Measurements from ENCODE around the gene XCL1. TPM values are rescaled to one million over a fixed set of nuclear protein-coding genes. Genes with fewer than 3 reads are reported as not detected.

The XCL1 gene
- total RNA-seq, 8 experiments from 2014 or later: 0.19 to 0.38 (median 0.24) TPM; not detected in 4

GRCh38 chr1:168627370-168627769 lies 51.0 kb downstream of the XCL1 start:
- H3K4me3 ChIP-seq: no peak overlapping the region
- WGBS, 10 experiments: 88 to 100% (median 100%) methylated on average over 1 of the region's 1 CpG; no CpG with 5 or more reads in 3 of the 10 experiments
- H3K27ac ChIP-seq: no peak overlapping the region
- in situ Hi-C loops (cut with MboI; ENCODE audit: low pct_unique_long_range_greater_than_20kb in 2 of 9, low sequenced_read_pairs in 9 of 9, unreplicated experiment in 9 of 9): no loop called here
- no peaks in the 10 kb centered on the region for H3K4me1 ChIP-seq (replicated peaks in 1 of 2)
- no peak for ATAC-seq (replicated peaks in 6 of 8)

GRCh38 chr1:168628807-168629206 lies 52.4 kb downstream of the XCL1 start:
- no peak overlapping the region for H3K4me3 ChIP-seq
- peak in 5 of 8 experiments; percentile 44 to 97 (median 86) for ATAC-seq (replicated peaks in 6 of 8)
- no peaks in the 10 kb centered on the region for H3K4me1 ChIP-seq (replicated peaks in 1 of 2)
- in situ Hi-C loops (cut with MboI; ENCODE audit: low pct_unique_long_range_greater_than_20kb in 2 of 9, low sequenced_read_pairs in 9 of 9, unreplicated experiment in 9 of 9): no loop called here
- no peak overlapping the region for H3K27ac ChIP-seq

- no peak overlapping the region for H3K27ac ChIP-seq
- H3K4me3 ChIP-seq: no peak overlapping the region
- no peak for ATAC-seq (replicated peaks in 6 of 8)
- 13 to 100% (median 80%) methylated on average over 1 of the region's 1 CpG; no CpG with 5 or more reads in 1 of the 10 experiments for WGBS, 10 experiments
- in situ Hi-C loops (cut with MboI; ENCODE audit: low pct_unique_long_range_greater_than_20kb in 2 of 9, low sequenced_read_pairs in 9 of 9, unreplicated experiment in 9 of 9): no loop called here
- H3K4me1 ChIP-seq (replicated peaks in 1 of 2): no peaks in the 10 kb centered on the region
These were observed 53.1 kb downstream of the XCL1 start for GRCh38 chr1:168629466-168629865.

Other genes starting within 250 kb of the XCL1 start
- not detected for gene XCL2, start 32.6 kb upstream of the XCL1 start, total RNA-seq
- 10 to 100 TPM in 3 of 8 experiments, under 1 TPM in 3, not detected in 2; 0.17 to 30.0 (median 6.2) TPM for gene DPT, start 152.6 kb downstream of the XCL1 start, total RNA-seq

Measured in motor neuron (in vitro differentiated cells).